Ascending aorta (tissue), 2 donors: ENCODE data around the gene SLC35E2B. TPM values are rescaled to one million over a fixed set of nuclear protein-coding genes. Genes with fewer than 3 reads are reported as not detected.

ENCODE experiments used
- DNase-seq, 2 donors: peaks; one replicate each; pipeline ENCODE4 v3.0.0-alpha.2; 2019; ENCODE audit warnings: low spot score in 2 of 2
- H3K27ac ChIP-seq, 2 donors: fragments of 200-600 bp; sonication (generic); one replicate each; pipeline ENCODE4 v1.5.1; 2016 to 2017; ENCODE audit warnings: mild to moderate bottlenecking in 1 of 2
- H3K27me3 ChIP-seq: fragments of 200-600 bp; sonication (generic); one replicate; pipeline ENCODE4 v1.5.1; 2017
- H3K36me3 ChIP-seq, 2 donors: fragments of 200-600 bp; sonication (generic); one replicate each; pipeline ENCODE4 v1.5.1; 2016
- H3K4me1 ChIP-seq, 2 donors: fragments of 200-600 bp; sonication (generic); one replicate each; pipeline ENCODE4 v1.5.1; 2016 to 2017; ENCODE audit warnings: mild to moderate bottlenecking in 1 of 2
- H3K4me3 ChIP-seq, 2 donors: fragments of 200-600 bp; sonication (generic); one replicate each; pipeline ENCODE4 v1.5.1; 2016 to 2017; ENCODE audit warnings: mild to moderate bottlenecking in 1 of 2
- H3K9me3 ChIP-seq, 2 donors: fragments of 200-600 bp; sonication (generic); one replicate each; pipeline ENCODE4 v1.5.1; 2016
- CTCF ChIP-seq, 3 experiments: fragments of 200-600 bp in 2 of 3; fragments of 450-650 bp in 1 of 3; sonication (generic) in 2 of 3; IDR thresholded peaks; one replicate each; pipeline ENCODE4 v1.5.1; 2016 to 2019; ENCODE audit warnings: antibody characterized with exemption in 3 of 3, mild to moderate bottlenecking in 1 of 3, moderate library complexity in 1 of 3
- intact Hi-C: fragments of 100-400 bp; cut with DNase I; formaldehyde crosslinking; loops from one replicate; pipeline ENCODE4 v1.15.1; 2023
- total RNA-seq: library from RNA; depleted of rRNA; stranded (reverse); fragments of >200 nt; gene quantifications from one replicate; pipeline ENCODE4 v1.1.0, GENCODE V29; 2016

SLC35E2B gene
- total RNA-seq, 1 donor from 2014 or later, result 43.7 TPM

GRCh38 chr1:1627261-1627828, 65.2 kb downstream of the SLC35E2B start:
- no peak overlapping the region for H3K27ac ChIP-seq
- H3K4me1 ChIP-seq, result peaks cover 0 to 3% of the 10 kb centered on the region in 2 donors
- no peak for DNase-seq
- H3K4me3 ChIP-seq, result no peak overlapping the region
- peaks cover 6 to 31% of the 10 kb centered on the region in 2 donors for H3K36me3 ChIP-seq
- no peaks in the 10 kb centered on the region for H3K27me3 ChIP-seq
- intact Hi-C loops, result no loop called here
- no peaks in the 10 kb centered on the region for H3K9me3 ChIP-seq
- no peak for TF ChIP-seq CTCF (IDR thresholded peaks at IDR 0.05)

GRCh38 chr1:1626207-1627141, 66.1 kb downstream of the SLC35E2B start:
- TF ChIP-seq CTCF (IDR thresholded peaks at IDR 0.05), result no peak
- H3K27ac ChIP-seq, result no peak overlapping the region
- intact Hi-C loops, result no loop called here
- H3K36me3 ChIP-seq, result peaks cover 6 to 31% of the 10 kb centered on the region in 2 donors
- no peak overlapping the region for H3K4me3 ChIP-seq
- H3K4me1 ChIP-seq, result no peaks in the 10 kb centered on the region
- no peaks in the 10 kb centered on the region for H3K27me3 ChIP-seq
- H3K9me3 ChIP-seq, result no peaks in the 10 kb centered on the region
- DNase-seq, result no peak

GRCh38 chr1:1625824-1626206, 66.8 kb downstream of the SLC35E2B start:
- H3K36me3 ChIP-seq, result peaks cover 6 to 31% of the 10 kb centered on the region in 2 donors
- no peaks in the 10 kb centered on the region for H3K9me3 ChIP-seq
- DNase-seq, result no peak
- no peaks in the 10 kb centered on the region for H3K4me1 ChIP-seq
- intact Hi-C loops, result no loop called here
- H3K4me3 ChIP-seq, result no peak overlapping the region
- H3K27me3 ChIP-seq, result no peaks in the 10 kb centered on the region
- no peak for TF ChIP-seq CTCF (IDR thresholded peaks at IDR 0.05)
- no peak overlapping the region for H3K27ac ChIP-seq

- no peak overlapping the region for H3K27ac ChIP-seq
- intact Hi-C loops, result no loop called here
- no peaks in the 10 kb centered on the region for H3K9me3 ChIP-seq
- TF ChIP-seq CTCF (IDR thresholded peaks at IDR 0.05), result no peak
- DNase-seq, result no peak
- H3K4me3 ChIP-seq, result no peak overlapping the region
- peaks cover 6 to 31% of the 10 kb centered on the region in 2 donors for H3K36me3 ChIP-seq
- no peaks in the 10 kb centered on the region for H3K4me1 ChIP-seq
- no peaks in the 10 kb centered on the region for H3K27me3 ChIP-seq
Measured at GRCh38 chr1:1625404-1625775, 67.2 kb downstream of the SLC35E2B start.

- TF ChIP-seq CTCF (IDR thresholded peaks at IDR 0.05), result no peak
- H3K4me1 ChIP-seq, result no peaks in the 10 kb centered on the region
- H3K27me3 ChIP-seq, result no peaks in the 10 kb centered on the region
- H3K36me3 ChIP-seq, result peaks cover 6 to 31% of the 10 kb centered on the region in 2 donors
- no peak overlapping the region for H3K4me3 ChIP-seq
- DNase-seq, result no peak
- no peaks in the 10 kb centered on the region for H3K9me3 ChIP-seq
- no peak overlapping the region for H3K27ac ChIP-seq
- intact Hi-C loops, result no loop called here
Measured at GRCh38 chr1:1624443-1625403, 67.9 kb downstream of the SLC35E2B start.
